Prostate gland (tissue), 1 donor: ENCODE results near the gene MYO1A.

ENCODE experiments used
- POLR2A ChIP-seq: fragments of 450-650 bp; IDR thresholded peaks from one replicate; pipeline ENCODE4 v1.6.1; 2016; ENCODE audit warnings: antibody characterized with exemption, mild to moderate bottlenecking
- POLR2AphosphoS5 ChIP-seq: sonication (generic); formaldehyde crosslinking; IDR thresholded peaks from one replicate; pipeline ENCODE4 v1.6.1; 2017; ENCODE audit warnings: antibody characterized with exemption

GRCh38 chr12:57072661-57073060 lies 22.7 kb upstream of the MYO1A start:
- TF ChIP-seq POLR2AphosphoS5 (no peak), POLR2A (no peak)
